Gastroesophageal sphincter (tissue), 3 donors: ENCODE measurements around the gene RSKR.

Source experiments
- CTCF ChIP-seq, 4 experiments: fragments of 200-600 bp in 2 of 4; fragments of 450-650 bp in 2 of 4; sonication (generic) in 1 of 4; IDR thresholded peaks; one replicate each; pipeline ENCODE4 v1.5.1; 2017 to 2019; ENCODE audit warnings: antibody characterized with exemption in 4 of 4, mild to moderate bottlenecking in 2 of 4, moderate library complexity in 2 of 4
- POLR2A ChIP-seq, 2 donors: fragments of 450-650 bp; IDR thresholded peaks; one replicate each; pipeline ENCODE4 v1.6.1; 2017; ENCODE audit warnings: antibody characterized with exemption in 2 of 2, mild to moderate bottlenecking in 2 of 2, moderate library complexity in 1 of 2
- POLR2AphosphoS5 ChIP-seq: sonication (generic); formaldehyde crosslinking; IDR thresholded peaks from one replicate; pipeline ENCODE4 v1.6.1; 2017; ENCODE audit warnings: antibody characterized with exemption

- TF ChIP-seq CTCF (IDR thresholded peaks at IDR 0.05) (peak; percentile 20 to 54 (median 43)), POLR2A (IDR thresholded peaks at IDR 0.05) (no peak), POLR2AphosphoS5 (peak; percentile 27)
These were observed 30.2 kb upstream of the RSKR start for GRCh38 chr17:28643983-28644786.
